Kidney (tissue), 14 donors: ENCODE measurements around the gene ESYT3. TPM values are rescaled to one million over a fixed set of nuclear protein-coding genes. Genes with fewer than 3 reads are reported as not detected.

Experiments
- DNase-seq, 5 donors: peaks; one replicate each; pipeline ENCODE4 v3.0.0-alpha.2; 2013 to 2020
- FAIRE-seq: peaks from 2 replicates; lab custom pipeline; 2012; peaks lifted over from hg19 to GRCh38; lab: Jason Lieb, UNC
- H3K27ac ChIP-seq, 2 donors: one replicate each; pipeline ENCODE4 v1.7.0; 2013; ENCODE audit warnings: low read depth in 2 of 2, low read length in 2 of 2, inconsistent platforms in 1 of 2
- H3K27me3 ChIP-seq: one replicate; pipeline ENCODE4 v1.7.1; 2013; ENCODE audit warnings: low read length, inconsistent platforms; ENCODE audit not compliant: control insufficient read depth, insufficient read depth
- H3K36me3 ChIP-seq, 3 donors: one replicate each; pipeline versions ENCODE4 v1.7.0 to v1.7.1; 2013; ENCODE audit warnings: low read length in 3 of 3, control low read depth in 1 of 3, inconsistent platforms in 1 of 3; ENCODE audit not compliant: insufficient read depth in 3 of 3, control insufficient read depth in 2 of 3
- H3K4me1 ChIP-seq, 3 donors: one replicate each; pipeline versions ENCODE4 v1.7.0 to v1.7.1; 2013; ENCODE audit warnings: low read length in 3 of 3, inconsistent platforms in 1 of 3, low read depth in 1 of 3; ENCODE audit not compliant: control insufficient read depth in 2 of 3, insufficient read depth in 2 of 3
- H3K4me3 ChIP-seq, 3 donors: one replicate each; pipeline versions ENCODE4 v1.7.0 to v1.8.1; 2013; ENCODE audit warnings: low read length in 3 of 3, control low read depth in 1 of 3, inconsistent platforms in 1 of 3
- H3K9ac ChIP-seq, 3 donors: one replicate each; pipeline versions ENCODE4 v1.7.0 to v1.7.1; 2013; ENCODE audit warnings: low read length in 3 of 3, control low read depth in 1 of 3, inconsistent platforms in 1 of 3
- H3K9me3 ChIP-seq, 3 donors: one replicate each; pipeline versions ENCODE4 v1.7.0 to v1.7.1; 2013; ENCODE audit warnings: low read length in 3 of 3, control low read depth in 1 of 3, inconsistent platforms in 1 of 3; ENCODE audit not compliant: control insufficient read depth in 2 of 3, insufficient read depth in 1 of 3
- CTCF ChIP-seq: IDR thresholded peaks from 3 replicates; pipeline ENCODE4 v1.5.1; 2012; ENCODE audit warnings: mild to moderate bottlenecking, moderate library complexity, borderline replicate concordance; ENCODE audit not compliant: insufficient read depth; ENCODE audit errors: extremely low read depth
- intact Hi-C: fragments of 100-400 bp; cut with DNase I; formaldehyde crosslinking; loops from one replicate; pipeline ENCODE4 v1.11.1; 2022
- polyA plus RNA-seq: library from polyadenylated mRNA; stranded (reverse); fragments of 350-450 nt; fragmentation: Illumina TruSeq; extraction: RNeasy Lipid Tissue Mini Kit (QIAGEN cat#74804); gene quantifications from one replicate; pipeline ENCODE4 v1.2.3, GENCODE V29; 2014; ENCODE audit warnings: low read depth, low replicate concordance; ENCODE audit not compliant: insufficient read depth
- total RNA-seq: library from RNA; stranded (reverse); fragmentation: NEBNext Ultra II Directional; extraction: Animal tissue kit (Norgen Biotek cat#: 25700); gene quantifications from one replicate; pipeline ENCODE4 v1.2.1, GENCODE V29; 2021
- donor health status: control.
- donor health status: control.
- donor health status: control.
- donor health status: control.
- donor health status: control.
- donor health status: DM: yes; HTN: yes; CAD: no.
- donor health status: Normal renal cell carcinoma (clear cell type).

ESYT3 gene
- total and polyA plus RNA-seq, 2 donors from 2014 or later, result 1.5 to 5.3 TPM

- no peak for TF ChIP-seq CTCF
- DNase-seq (no peak), FAIRE-seq (no peak)
- intact Hi-C loops, result no loop called here
- no peaks in the 10 kb centered on the region for H3K4me1 ChIP-seq
- no peaks in the 10 kb centered on the region for H3K27me3 ChIP-seq
- H3K36me3 ChIP-seq, result no peaks in the 10 kb centered on the region
- H3K9me3 ChIP-seq, result no peaks in the 10 kb centered on the region
- no peak overlapping the region for H3K4me3 ChIP-seq
- H3K27ac ChIP-seq, result no peak overlapping the region
- H3K9ac ChIP-seq, result no peak overlapping the region
Observed at GRCh38 chr3:138445654-138446053, 11.2 kb downstream of the ESYT3 start.

GRCh38 chr3:138448631-138449030 is 14.2 kb downstream of the ESYT3 start:
- intact Hi-C loops, result no loop called here
- no peak overlapping the region for H3K27ac ChIP-seq
- H3K9ac ChIP-seq, result no peak overlapping the region
- no peak overlapping the region for H3K4me3 ChIP-seq
- no peaks in the 10 kb centered on the region for H3K9me3 ChIP-seq
- H3K36me3 ChIP-seq, result no peaks in the 10 kb centered on the region
- TF ChIP-seq CTCF, result no peak
- no peak for DNase-seq
- no peak for FAIRE-seq
- H3K27me3 ChIP-seq, result no peaks in the 10 kb centered on the region
- H3K4me1 ChIP-seq, result no peaks in the 10 kb centered on the region

GRCh38 chr3:138449490-138449889 is 15.1 kb downstream of the ESYT3 start:
- no peak overlapping the region for H3K27ac ChIP-seq
- no peaks in the 10 kb centered on the region for H3K9me3 ChIP-seq
- H3K9ac ChIP-seq, result no peak overlapping the region
- intact Hi-C loops, result no loop called here
- FAIRE-seq (no peak), DNase-seq (no peak)
- no peaks in the 10 kb centered on the region for H3K4me1 ChIP-seq
- TF ChIP-seq CTCF, result no peak
- H3K27me3 ChIP-seq, result no peaks in the 10 kb centered on the region
- no peak overlapping the region for H3K4me3 ChIP-seq
- no peaks in the 10 kb centered on the region for H3K36me3 ChIP-seq

- no peaks in the 10 kb centered on the region for H3K4me1 ChIP-seq
- no peak overlapping the region for H3K9ac ChIP-seq
- peak in 1 of 5 donors; percentile 9 for DNase-seq
- intact Hi-C loops, result no loop called here
- no peak overlapping the region for H3K27ac ChIP-seq
- TF ChIP-seq CTCF, result no peak
- FAIRE-seq, result no peak
- H3K4me3 ChIP-seq, result no peak overlapping the region
- no peaks in the 10 kb centered on the region for H3K27me3 ChIP-seq
- H3K36me3 ChIP-seq, result no peaks in the 10 kb centered on the region
- H3K9me3 ChIP-seq, result no peaks in the 10 kb centered on the region
Observed at GRCh38 chr3:138450181-138450580, 15.8 kb downstream of the ESYT3 start.
